GM12891 (cell line): ENCODE results near the gene HSPA8.

Experiments
- POLR2AphosphoS5 ChIP-seq: IDR thresholded peaks from 2 replicates; pipeline ENCODE4 v1.6.1; 2011; ENCODE audit warnings: low read depth, low read length, control low read depth
- POU2F2 ChIP-seq: IDR thresholded peaks from 2 replicates; pipeline ENCODE4 v1.6.1; 2011; ENCODE audit warnings: low read depth, mild to moderate bottlenecking, control low read depth, low read length, moderate library complexity
- TAF1 ChIP-seq: IDR thresholded peaks from 2 replicates; pipeline ENCODE4 v1.6.1; 2011; ENCODE audit warnings: low read depth, low read length, control low read depth

- TF ChIP-seq POLR2AphosphoS5 = no peak
- no peak for TF ChIP-seq POU2F2
- no peak for TF ChIP-seq TAF1
Measured at GRCh38 chr11:123052901-123053721, 8.8 kb downstream of the HSPA8 start.
